DMS114 treated with DMSO at 0.1 percent for 48 hours (cell line): Measurements from ENCODE around the gene ANKRD44.

Experiments used
- DNase-seq: peaks from one replicate; lab custom pipeline; 2025; ENCODE audit not compliant: unreplicated experiment; lab: John Stamatoyannopoulos, UW

ANKRD44 gene

DNA sequence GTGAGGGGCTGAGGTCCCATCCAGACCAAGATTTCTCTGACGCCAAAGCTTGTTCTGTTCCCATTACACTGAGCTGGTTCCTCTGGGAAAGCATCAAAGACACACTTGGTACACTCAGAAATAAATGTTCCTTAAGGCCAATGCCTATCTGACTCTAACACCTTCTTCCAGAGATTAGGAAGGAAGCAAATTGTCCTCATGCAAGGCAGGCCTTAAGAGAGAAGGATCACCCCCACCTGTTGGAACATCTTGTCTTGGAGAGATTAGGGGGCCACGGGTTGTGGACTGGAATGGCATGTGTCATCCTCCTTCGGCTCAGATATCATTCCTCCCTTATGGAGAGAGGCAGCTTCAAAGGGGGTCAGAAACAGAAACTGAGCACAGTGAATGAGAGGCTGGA, 100.2 kb downstream of the ANKRD44 start:
- DNase-seq = no peak

DNA sequence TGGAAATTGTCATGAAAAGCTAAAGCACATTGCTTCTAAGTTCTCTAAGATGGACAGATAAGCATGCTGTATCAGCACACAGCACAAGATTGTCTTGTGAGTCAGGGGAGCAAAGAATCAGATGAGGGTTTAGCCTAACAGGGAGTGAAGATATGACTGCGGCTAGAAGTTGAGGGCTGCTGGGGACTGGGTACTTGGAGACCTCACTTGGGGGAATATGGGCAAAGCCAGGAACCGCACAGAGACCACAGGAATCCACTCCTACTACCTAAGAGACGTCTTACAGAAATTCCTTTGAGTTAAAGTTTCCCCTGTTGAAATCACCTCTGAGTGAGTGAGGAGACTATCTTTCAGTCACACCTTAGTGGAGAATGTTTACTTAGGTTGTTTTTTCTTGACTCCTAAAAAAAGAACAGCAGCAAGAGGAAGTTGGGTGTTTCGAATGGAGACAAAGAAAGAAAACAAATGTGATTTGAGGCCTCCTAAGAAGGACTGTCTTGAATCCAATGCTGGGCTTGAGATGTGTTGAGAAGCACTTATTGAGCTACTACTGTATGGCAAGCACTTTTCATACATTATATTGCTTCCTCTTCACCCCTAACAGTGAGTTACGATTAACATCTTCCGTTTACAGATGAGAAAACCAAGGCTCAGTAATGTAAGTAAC, 100.7 kb downstream of the ANKRD44 start:
- DNase-seq = no peak

GRCh38 chr2:197209246-197209645, 101.3 kb downstream of the ANKRD44 start:
- DNase-seq = no peak

- DNase-seq = no peak
These were observed 101.7 kb downstream of the ANKRD44 start for GRCh38 chr2:197208841-197209240.

DNA sequence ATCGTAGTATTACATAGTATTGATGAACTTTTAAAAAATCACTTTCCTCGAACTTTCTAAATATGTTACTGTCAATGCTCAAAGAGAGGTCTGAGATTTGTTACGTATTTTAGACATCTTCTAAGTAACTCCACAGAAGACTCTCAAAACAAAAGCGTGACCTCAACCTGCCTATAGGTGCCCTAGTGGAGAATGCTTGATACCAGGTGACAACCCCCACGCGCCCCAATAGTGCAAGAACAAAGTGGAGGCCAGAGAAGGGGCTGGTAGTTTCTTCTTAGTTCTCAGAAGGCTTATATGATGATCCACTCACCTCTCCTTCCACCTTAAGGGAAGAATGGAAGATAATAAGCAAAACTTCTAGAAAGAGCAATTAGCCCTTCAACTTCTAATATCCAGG, 102.6 kb downstream of the ANKRD44 start:
- no peak for DNase-seq

GRCh38 chr2:197207598-197207997, 103.0 kb downstream of the ANKRD44 start:
- no peak for DNase-seq

GRCh38 chr2:197207106-197207505, 103.5 kb downstream of the ANKRD44 start:
- DNase-seq = no peak

- no peak for DNase-seq
These were observed 104.9 kb downstream of the ANKRD44 start for GRCh38 chr2:197205585-197206215.

- DNase-seq = no peak
These were observed 105.9 kb downstream of the ANKRD44 start for GRCh38 chr2:197204519-197205250.

DNA sequence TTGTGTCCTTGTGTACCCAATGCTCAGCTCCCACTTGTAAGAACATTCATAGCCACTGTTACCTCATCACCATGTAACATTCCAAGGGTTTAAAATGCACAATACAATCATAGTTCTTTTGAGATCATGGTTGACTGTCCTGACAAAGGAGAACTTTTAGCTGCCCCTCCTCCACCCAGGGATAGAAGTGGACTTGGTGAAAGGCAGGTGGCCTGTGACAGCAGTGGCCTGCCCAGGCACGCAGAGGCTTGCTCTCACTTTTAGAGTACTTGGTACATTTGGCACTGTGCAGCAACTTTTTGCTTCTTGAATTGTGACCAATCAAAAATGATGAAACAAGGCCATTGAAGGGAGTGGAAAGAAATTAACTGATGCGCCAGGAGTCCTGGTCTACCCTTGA, 108.7 kb downstream of the ANKRD44 start:
- no peak for DNase-seq

- no peak for DNase-seq
These were observed 109.9 kb downstream of the ANKRD44 start for GRCh38 chr2:197200762-197201058.

GRCh38 chr2:197200051-197200761, 110.4 kb downstream of the ANKRD44 start:
- no peak for DNase-seq

DNA sequence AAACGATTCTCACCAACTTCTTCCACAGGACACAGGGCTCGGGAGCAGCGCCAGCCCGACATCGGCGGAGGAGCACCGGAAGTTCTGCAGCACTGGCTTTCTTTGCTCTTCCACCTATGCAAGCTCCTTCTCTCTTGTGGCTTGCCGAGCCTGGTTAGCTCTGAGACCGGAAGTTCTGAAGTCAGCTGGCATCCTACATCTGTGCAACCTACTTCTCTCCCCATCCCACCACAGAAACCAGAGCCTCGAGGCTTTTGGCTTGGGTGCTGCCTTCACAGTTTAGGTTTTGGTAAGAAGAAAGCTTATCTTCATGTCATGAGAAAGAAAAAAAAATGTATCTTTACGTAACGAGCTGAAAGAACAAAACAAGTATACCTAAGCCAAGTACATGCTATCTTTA, 111.7 kb downstream of the ANKRD44 start:
- no peak for DNase-seq

DNA sequence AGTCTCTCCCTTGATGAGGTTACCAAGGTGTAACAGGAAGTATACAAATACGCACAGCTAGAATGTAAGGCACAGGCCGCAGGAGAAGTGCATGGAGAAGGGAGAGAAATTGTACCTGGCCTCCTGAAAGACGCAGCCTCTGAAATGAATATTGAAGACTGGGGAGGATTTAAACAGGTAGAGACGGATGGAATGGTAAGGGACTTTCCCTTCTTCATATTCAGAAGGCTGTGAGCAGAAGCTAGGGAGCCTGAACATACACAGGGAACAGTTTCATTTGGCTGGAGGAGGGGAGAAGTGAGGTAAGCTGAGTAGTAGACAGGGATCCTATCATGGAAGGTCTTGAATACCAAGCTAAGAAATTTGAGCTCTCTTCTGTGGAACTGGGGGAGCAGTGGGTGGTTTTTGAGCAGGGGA, 112.7 kb downstream of the ANKRD44 start:
- DNase-seq = no peak

DNA sequence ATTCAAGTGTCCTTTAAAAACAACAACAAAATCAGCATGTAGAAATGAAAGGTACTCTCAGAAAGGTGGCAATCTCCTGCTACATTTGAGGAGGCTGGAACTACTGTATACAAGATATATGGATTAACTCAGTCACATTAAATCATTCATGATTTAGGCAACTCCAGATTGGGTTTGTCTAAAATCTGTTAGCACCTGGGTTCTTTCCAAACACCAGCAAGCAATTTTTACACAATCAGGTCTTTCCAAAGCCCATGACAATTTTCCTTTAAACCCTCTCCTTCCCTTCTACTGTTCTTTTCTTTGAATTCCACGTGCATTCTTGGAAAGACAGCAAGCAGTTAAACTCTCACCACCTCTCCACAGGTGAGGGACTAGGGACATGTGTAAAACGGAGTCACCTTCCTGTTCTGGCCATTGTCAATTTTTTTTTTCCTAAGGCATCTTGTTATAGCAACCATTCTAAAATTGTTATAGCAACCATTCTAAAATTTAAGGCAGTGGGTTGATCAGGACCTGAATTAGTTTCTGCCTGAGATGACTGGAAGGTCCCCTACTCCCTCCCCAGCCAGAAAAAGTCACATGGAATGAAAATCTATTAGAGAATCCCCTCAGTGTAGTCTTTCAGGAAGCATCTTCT, 113.9 kb downstream of the ANKRD44 start:
- no peak for DNase-seq

DNA sequence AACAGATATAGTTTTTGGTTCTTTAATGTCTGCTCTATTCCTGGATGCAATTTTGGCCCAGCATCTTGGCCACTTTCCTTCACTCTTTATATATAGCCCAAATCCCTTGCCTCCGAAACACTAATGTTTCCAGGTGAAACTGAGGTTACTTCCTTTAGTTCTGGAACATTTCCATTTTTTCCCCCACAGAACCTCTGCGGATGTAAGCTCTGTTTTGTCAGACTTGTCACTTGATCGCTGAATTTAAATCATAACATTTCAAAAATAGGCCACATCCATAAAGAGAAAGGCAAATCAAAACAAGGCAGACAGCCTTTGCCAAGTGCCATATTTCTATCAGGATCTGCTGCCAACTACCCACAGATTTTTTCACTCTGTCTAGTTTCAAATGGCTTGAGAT, 115.1 kb downstream of the ANKRD44 start:
- no peak for DNase-seq

DNA sequence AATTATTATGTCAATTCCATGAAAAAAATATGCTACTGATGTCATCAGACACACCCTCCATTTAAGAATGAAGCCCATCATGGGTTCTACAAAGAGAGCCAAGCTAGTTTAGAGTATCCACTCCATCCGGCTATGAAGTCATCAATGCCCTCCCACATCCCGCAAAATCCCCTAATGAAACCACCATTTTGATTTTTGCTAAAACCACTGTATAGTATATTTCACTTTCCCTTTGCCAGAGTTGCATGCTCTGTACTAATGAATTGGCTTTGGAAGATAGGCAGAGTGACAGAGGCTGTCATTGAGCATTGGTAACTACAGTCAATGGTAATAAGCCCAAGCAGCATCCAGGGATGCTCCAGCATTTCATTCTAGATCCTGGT, 118.6 kb downstream of the ANKRD44 start:
- no peak for DNase-seq

GRCh38 chr2:197191177-197191939, 119.2 kb downstream of the ANKRD44 start:
- peak; percentile 23 for DNase-seq

DNA sequence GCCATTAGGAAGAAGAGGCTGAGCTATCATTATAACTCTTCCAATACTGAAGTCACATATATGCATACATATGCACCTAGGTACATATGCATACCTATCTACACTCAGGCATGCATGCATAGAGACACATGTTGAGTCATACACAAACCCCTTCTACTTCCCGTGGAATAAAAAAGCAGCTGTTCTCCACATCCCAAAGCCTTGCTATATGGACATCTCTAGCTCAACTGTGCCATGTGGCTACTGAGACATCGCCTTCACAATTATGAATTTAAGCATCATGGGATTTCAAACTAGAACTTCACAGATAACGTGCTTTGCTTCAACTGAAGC, 120.5 kb downstream of the ANKRD44 start:
- DNase-seq = no peak

DNA sequence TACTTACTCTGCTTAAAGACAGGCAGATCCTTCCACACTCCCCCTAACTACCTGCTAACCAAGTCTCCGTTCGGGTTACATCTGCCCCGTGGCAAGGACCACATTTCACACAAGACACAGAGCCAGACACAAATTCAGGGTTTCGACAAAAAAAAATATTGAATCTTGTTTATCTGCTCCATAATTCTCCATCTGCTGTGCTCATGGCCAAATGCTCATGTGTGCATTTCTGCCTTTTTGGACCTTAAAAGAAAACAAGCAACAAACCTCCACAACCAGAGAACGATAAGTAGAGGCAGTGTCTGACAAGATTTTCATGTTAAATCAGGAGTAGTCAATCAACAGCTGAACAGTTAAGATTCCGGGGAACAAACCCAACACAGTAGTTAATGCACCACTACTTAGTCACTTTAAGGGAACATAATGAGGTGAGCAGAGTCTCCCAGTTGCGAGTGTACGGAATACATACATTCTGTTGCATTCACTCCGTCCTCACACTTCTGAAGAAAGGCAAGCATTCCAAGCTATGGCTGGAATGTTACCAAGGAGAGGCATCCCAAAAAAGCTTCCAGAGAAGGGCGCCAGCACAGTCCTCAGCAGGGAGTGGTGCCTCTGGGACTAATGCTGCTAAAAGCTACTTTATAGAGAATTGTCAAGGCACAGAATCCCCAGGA, 121.0 kb downstream of the ANKRD44 start:
- DNase-seq = no peak
